Stimulated activated CD4-positive, alpha-beta T cell treated with anti-CD3 and anti-CD28 coated beads, TNF-alpha, amount 100 ng/mL, for 4 hours (primary cell): Measurements from ENCODE around the gene OR2B3.
"Not testable (repeated sequence)": the region's sequence is repeated elsewhere in the genome, so short reads cannot be mapped to it uniquely, and the experiment has no call there.

ENCODE experiments used
- DNase-seq, 3 experiments: peaks; one replicate each; pipeline ENCODE4 v3.0.0-alpha.2; 2020; ENCODE audit warnings: low read depth in 3 of 3

Gene OR2B3, protein sequence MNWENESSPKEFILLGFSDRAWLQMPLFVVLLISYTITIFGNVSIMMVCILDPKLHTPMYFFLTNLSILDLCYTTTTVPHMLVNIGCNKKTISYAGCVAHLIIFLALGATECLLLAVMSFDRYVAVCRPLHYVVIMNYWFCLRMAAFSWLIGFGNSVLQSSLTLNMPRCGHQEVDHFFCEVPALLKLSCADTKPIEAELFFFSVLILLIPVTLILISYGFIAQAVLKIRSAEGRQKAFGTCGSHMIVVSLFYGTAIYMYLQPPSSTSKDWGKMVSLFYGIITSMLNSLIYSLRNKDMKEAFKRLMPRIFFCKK

DNA sequence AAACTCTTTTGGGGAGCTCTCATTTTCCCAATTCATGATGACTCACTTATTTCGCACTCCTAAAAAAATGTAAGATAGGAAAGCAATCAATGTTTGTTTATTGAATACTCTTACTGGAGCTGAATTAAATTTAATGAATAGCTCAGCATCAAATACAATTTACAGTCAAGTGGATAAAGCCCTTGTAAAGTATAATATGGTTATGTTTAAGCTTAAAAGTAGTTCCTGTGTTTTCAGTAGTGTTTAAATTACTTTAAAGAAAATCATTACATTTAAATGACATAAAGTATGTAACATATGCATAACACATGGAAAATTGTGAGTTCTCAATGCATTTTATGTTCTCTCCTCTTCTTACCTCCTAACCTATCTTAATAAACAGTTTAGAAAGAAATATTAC is at the start of gene OR2B3:
Gene OR2B3 (minus strand): TSS at position 101 of the 400 bp plus-strand sequence. CDS start 65 bp downstream, at position 36.
- DNase-seq = no peak

DNA sequence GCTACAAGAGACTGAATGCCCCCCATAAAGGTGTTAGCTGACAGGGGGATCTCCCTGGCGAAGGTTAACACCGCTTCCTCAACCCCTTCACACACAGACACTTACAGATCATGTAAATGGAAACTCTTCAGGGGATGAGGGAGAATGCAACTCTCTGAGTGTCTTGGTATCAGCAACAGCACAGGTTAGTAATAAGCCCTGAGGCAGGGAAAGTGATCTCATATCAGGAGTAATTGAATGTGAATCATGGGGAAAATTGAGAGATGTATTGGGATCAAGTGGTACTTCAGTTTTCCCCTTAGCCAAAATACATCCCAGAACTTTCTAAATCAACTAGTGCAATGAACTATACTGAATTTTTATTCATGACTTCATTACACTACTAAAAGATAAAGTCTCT is 44.6 kb upstream of the OR2B3 start:
- no peak for DNase-seq

DNA sequence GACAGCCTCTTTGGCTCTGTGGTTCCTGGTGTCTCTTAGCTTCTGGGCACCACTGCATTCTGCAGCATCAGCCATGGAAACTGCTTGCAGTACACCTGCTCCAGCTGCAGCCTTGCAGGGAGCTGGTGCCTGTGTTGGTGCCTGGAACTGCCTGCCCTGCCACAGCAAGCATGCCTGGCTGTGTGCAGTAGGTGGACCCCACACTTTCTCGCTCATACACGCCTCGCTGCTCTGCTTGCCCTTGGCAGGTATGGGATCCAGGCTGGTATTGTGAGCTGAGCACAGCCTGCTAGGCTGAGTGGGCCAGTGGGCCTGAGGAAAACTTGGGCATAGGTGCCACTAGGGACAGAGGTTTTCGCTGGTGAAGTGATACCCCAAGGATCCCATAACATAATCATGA is 43.5 kb upstream of the OR2B3 start:
- no peak for DNase-seq

DNA sequence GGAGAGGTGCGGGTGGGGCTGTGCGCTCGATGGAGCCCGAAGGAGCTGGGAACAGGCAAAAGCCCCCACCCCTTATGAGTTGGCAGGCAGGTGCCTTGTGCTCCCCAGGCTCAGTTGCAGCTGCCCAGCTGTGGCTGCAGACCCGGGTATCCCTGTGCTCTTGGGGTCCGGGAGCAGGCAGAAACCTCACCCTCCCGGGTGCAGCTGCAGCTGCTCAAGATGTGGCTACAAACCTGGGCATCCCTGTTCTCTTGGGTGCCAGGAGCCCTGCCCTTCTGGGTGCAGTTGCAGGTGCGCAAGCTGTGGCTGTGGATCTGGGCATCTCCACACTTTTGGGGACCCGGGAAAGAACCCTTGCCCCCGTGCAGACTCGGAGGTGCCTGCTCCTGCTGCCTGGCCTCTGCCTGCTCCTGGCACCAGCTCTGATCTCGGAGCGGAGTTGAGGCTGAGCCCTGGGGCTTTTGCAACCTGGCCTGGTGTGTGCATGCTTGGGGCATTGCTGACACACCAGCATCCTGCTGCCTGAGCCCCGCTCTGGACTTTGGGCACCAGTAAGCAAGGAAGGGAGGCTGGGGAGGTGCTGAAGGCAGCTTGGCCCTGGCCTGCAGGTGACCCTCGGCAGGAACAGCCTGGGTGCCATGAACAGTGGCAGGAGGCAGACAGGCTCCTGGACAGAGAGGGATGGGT is 42.4 kb upstream of the OR2B3 start:
- no peak for DNase-seq

DNA sequence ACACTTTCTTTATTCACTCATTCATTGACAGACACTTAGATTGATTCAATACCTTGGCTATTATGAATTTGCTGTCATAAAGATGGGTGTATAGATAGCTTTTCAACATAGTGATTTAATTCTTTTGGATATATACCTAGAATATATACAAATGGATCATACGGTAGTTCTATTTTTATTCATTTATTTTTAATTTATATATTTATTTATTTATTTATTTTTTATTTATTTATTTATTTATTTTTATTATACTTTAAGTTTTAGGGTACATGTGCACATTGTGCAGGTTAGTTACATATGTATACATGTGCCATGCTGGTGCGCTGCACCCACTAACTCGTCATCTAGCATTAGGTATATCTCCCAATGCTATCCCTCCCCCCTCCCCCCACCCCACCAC is 27.9 kb upstream of the OR2B3 start:
- DNase-seq = not testable (repeated sequence)

DNA sequence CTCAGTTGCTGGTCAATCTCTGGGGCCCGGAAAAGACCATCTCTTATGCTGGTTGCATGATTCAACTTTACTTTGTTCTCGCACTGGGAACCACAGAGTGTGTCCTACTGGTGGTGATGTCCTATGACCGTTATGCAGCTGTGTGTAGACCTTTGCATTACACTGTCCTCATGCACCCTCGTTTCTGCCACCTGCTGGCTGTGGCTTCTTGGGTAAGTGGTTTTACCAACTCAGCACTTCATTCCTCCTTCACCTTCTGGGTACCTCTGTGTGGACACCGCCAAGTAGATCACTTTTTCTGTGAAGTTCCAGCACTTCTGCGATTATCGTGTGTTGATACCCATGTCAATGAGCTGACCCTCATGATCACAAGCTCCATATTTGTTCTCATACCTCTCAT is 25.0 kb upstream of the OR2B3 start:
- no peak for DNase-seq

DNA sequence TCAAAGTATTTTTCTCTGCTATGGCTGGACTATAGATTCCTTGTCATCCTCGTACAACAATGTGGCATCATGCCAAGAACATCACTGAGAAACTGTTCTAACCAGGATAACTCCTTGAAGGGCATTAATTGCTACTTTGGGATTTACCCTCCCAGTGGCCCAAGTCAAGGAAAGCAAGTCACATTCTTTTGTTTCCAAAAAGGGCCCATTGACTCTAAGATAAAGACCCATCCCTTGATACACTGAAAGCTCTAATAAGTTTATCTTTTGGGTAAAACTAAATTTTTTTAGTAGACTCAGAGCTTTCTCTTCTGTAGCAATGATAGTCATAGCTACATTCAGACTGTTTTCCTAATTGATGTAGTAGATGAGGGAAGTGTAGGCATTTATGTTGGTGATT is 20.6 kb upstream of the OR2B3 start, which contains the start of gene OR2J3:
Gene OR2J3 (plus strand): TSS at position 301 of the 400 bp plus-strand sequence. CDS start 3,833 bp downstream, outside the sequence.
- DNase-seq = no peak

DNA sequence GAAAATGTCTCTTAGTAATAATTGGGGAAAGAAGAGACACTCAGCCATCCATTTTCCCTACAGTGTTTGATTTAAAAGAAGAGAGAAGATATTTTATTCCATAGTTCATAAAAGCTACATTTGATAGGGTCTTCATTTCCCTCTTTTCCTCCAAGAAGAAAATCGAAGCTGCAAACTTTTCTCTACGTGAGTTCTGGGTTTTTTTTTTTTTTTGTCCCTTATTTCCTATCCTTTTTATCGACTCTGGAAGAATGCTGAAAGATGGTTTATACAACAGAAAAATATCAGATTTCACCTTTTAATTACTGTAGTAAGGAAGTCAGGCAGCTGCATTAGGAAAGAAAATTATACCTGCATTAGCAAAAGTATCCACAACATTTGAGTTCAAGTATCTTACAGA is 12.1 kb upstream of the OR2B3 start, which contains the start of gene OR2J1:
Gene OR2J1 (plus strand): TSS at position 301 of the 400 bp plus-strand sequence. CDS start 1,453 bp downstream, outside the sequence.
- DNase-seq = no peak

DNA sequence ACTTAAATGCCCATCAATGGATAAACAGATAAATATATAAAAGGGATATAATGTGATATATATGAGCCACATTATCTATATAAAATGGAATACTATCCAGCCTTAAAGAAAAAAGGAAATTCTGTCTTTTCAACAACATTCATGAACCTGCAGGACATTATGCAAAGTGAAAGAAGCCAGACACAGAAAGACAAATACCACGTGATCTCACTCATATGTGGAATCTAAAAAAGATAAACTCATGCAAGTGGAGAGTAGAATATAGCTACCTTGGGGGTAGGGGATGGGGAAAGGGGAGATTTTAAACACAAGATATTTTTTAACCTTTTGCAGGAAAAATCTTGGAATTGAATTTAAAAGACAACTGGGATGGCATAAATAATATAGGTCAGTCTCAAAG is 10.7 kb upstream of the OR2B3 start:
- DNase-seq = no peak

DNA sequence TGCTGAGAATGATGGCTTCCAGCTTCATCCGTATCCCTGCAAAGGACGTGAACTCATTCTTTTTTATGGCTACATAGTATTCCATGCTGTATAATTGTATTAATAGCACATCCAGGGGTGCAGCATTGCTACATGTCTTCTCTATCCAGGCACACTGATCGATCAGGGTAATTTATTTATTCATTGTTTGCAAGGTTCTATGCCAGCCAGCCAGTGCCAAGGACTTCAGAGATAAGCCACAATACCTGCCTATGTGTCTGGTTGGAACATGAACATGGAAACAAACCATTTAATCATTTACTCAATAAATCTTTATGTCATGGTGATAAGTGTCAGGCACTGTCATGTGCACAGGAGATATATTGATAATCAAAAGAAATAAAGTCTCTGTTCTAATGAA is 5.8 kb upstream of the OR2B3 start:
- no peak for DNase-seq

DNA sequence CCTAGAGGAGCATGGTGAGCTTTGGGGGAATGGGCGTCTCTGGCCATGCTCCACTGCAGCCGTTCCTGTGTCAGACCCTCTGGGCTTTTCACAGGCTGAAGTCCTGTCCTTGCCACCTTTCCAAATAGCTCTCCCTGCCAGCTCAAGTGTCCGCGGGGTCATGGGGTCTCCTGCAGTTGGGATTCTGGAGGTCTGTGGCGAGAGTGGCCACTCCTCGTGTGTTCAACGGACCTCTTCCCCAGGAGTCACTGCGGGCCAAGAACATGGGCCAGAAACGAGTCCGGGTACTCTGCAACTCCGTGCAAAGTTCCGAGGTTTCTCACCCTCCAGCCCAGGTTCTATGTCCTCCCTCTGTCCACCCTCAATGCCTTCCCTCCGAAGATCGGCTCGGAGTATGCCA is 4.7 kb downstream of the OR2B3 start:
- DNase-seq = no peak

DNA sequence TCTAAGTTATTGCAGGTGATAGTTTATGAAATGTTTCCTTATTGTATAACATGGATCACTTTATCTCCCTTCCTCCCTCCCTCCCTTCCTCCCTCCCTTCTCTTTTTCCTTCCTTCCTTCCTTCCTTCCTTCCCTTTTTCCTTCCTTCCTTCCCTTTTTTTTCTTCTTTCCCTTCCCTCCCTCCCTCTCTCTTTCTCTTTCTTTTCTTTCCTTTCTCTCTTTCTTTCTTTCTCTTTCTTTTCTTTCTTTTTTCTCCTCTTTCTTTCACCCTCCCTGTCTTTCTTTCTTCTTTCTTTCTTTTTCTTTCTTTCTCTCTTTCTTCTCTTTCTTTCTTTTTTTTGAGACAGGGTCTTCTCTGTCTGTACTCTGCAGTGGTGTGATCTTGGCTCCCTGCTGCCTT is 5.8 kb downstream of the OR2B3 start:
- no peak for DNase-seq

DNA sequence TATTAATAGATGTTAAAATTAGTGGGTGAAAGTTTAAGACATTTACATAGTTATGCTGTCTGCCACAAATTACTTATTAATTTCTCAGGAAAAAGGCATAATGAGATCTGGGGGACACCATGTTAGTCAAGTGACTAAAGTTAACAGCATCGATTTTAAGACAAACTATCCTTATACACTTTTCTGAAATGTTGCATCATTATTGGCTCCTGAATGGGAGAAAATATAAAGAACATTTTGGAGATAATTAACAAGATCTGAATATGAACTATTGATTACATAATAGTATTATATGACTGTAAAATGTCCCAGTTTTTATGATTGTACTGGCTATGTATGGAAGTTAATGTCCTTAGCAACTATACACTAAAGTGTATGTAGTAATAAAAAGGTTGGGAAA is 7.9 kb downstream of the OR2B3 start:
- no peak for DNase-seq

DNA sequence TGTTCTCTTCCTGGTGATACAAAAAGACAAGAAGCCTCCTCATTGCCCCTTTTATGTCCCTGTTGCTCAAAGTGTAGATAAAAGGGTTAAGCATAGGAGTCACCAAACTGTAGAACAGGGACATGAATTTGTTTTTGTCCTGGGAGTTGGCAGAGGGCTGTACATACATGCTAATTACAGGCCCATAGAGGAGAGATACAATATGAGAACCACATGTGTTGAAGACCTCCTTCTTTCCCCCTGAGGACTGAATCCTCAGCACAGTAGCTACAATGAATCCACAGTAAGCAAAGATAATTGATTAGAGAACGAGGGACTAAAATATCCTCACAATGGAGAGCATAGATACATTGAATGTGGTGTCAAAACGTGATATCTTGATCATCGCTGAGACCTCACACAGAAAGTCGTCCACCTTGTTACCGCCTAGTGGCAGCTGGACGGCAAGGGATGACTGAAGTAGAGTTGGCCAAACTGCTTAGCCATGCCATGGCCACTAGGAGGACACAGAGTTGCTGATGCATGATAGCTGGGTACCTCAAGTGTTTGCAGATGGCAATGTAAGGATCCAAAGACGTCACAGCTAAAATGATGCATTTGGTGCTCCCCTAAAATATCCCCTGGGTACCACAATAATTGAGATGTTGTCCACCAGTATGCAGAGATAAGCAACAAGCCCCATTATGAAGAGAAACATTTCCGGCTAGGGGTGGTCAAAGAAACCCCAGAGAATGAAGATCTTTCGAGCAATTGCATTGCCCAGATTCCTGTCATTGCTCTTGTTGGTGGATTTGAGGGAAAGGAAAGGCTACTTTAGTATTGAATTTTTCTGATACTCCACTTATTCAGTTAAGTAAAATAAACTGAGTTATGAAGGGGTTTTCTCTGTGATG is 15.0 kb downstream of the OR2B3 start:
- DNase-seq = no peak

DNA sequence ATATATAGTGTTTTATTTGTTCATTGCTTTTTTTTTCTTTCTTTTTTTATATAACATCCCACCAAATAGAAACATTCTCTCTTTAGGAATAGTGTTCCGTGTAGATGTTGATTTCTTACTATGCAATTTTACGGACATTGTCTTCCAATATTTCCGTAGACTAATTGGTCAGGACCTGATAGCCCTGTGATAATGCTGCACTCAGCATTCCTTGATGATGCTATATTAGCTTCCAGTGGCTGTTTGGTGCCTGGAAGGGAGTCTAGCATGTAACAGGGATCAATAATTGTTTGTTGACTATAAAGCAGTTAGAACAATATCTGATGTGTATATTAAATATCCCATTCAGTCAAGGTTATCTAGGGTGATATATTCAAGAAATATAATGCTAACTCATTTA is 35.4 kb downstream of the OR2B3 start:
- no peak for DNase-seq

DNA sequence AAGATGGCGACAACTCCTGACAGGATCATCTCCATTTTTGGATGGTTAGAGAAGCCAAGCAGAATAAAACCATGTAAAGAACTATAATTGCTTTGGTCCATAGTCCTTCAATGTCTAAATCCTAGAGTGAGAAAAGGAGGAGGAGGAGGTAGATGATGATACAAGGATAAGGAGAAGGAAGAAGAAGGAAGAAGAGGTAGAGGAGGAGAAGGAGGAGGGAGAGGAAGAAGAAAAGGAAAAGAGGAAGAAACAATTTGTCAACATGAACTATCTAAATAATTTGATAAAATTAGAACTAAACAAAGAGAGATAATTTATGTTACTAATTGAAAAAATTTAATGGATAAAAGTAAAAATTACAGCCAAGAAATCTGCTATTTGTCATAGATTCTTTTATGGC is 42.0 kb downstream of the OR2B3 start, which contains the start of gene OR2W1:
Gene OR2W1 (minus strand): TSS at position 101 of the 400 bp plus-strand sequence. CDS start 0 bp downstream, at position 101.
- no peak for DNase-seq
